DMS79 (cell line): ENCODE data around the gene DENND11.
A peak's percentile ranks its signal among the peaks of the same experiment; 100 is the strongest.

ENCODE experiments used
- DNase-seq: peaks from one replicate; lab custom pipeline; 2025; lab: John Stamatoyannopoulos, UW

The DENND11 gene, protein sequence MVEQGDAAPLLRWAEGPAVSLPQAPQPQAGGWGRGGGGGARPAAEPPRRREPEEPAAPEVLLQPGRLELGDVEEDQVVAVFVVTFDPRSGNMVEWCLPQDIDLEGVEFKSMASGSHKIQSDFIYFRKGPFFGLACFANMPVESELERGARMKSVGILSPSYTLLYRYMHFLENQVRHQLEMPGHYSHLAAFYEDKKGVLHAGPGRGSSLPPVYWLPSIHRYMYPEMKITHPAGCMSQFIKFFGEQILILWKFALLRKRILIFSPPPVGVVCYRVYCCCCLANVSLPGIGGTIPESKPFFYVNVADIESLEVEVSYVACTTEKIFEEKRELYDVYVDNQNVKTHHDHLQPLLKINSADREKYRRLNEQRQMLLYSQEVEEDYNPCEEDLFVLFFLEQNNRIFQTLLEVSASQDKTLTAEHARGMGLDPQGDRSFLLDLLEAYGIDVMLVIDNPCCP

DNA sequence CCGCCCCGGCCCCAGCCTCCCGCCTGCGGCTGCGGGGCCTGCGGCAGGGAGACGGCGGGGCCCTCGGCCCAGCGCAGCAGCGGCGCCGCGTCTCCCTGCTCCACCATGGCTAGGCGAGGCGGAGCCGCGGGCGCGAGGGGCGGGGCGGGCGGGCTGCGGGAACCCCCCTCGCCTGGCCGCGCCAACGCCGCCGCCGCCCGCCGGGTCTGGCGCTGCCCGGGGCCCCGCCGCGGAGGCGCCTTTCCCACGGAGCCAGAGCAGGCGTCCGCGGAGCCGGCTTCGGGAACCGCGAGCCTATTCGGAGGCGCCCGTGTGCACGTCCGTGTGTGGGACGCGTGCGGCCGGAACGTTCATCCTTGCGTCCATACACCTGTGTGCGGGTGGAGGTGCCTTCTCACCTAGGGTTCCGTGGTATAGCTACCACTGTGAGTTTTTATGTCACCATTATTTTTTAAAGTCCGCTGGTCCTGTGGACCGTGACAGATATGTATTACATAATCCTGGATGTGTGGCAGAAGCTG lies at the start of gene DENND11:
DENND11 (minus strand) TSS at position 120 of the 521 bp plus-strand sequence; CDS start at position 107, 13 bp downstream.
- DNase-seq = peak; percentile 2

DNA sequence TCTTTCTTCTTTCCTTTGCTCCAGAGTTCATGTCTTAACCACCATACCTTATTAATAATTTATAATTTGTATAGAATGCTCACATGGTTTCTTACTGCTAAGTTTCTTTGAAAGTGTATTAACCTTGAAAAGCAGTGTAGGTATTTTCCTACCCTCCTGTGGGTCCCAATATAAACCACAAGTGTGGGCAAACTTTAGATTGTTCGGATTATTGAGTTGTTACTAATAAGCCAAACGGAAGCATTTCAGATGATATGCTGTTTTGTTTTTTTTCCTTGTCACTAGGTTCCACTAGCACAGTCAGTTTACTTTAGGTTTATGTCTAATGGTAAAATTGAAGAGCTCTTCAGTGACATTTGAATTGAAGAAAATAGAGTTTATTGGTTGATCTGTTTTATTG lies 46.4 kb upstream of the DENND11 start:
- no peak for DNase-seq

DNA sequence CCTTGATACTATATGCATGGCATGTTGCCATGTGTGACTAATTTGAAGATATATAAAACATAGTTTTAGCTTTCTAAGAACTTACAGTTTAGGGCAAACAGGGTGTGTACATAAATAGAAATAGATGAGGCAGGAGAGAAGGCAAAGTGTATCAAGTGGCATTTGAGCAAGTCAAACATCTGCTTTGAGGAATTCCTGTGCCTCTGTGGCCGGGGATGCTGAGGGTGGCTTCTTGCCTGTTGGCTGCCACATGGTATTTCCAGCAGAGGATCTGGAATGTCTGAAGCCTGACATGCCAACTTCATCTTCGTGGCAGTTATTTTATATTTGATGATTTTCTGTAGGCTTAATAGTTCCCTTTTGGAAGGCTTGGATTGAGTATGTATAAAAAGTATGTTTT lies 42.2 kb upstream of the DENND11 start:
- DNase-seq = no peak

DNA sequence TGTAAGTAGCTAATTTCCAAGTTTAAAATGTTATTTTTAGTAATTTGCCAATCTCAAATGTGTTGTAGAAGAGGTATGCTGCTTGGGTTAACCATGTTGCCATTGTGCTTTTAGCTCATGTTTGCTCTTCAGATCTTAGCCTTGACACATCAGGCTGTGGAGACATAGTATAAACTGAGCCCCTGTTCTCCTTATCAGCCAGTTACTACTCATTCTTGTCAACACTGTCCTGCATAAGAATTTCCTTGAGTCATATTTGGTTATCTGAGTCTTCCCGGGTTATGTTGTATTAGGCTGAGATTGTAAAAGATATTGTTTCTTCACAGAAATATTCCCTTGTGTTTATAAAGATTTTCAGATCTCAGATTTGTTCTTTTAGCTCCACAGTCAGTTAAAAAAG lies 40.3 kb upstream of the DENND11 start:
- no peak for DNase-seq

DNA sequence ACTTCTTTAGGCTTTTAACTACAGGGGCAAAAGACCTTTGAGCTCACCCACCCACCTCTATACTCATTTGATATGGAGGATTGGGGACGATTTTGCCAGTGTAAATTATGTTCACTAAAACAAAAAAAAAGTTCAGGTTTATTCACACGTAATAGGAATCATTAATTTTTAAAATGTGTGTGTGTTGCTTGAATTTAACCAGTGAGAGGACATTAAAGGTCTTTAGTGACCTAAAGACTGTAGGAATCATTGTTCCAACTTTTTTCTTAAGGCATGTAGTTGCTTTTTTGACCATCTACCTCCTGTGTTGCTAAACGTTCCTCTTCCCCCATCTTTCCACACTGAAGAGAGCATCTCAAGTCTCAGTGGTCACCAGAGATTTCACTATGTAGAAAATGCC lies 37.3 kb upstream of the DENND11 start:
- no peak for DNase-seq

DNA sequence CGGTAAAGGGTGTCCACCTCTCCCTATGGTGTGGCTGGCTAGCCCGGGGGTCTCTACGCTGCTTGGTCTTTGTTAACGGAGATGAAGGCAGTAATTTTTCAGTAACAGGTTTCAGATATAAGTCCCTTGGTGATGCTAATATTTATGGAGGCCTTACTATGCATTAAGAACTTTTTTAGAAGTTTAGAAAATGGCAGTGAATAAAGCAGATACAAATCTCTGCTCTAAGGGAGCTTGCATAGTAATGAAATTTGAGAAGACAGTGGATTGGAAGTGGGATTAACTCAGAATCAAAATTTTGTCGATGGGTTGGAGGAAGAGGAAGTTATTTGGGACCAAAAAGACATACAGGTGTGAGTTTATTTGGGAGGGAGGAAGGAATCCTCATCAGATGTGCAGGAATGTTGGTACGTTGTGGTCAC lies 36.6 kb upstream of the DENND11 start:
- DNase-seq = no peak

DNA sequence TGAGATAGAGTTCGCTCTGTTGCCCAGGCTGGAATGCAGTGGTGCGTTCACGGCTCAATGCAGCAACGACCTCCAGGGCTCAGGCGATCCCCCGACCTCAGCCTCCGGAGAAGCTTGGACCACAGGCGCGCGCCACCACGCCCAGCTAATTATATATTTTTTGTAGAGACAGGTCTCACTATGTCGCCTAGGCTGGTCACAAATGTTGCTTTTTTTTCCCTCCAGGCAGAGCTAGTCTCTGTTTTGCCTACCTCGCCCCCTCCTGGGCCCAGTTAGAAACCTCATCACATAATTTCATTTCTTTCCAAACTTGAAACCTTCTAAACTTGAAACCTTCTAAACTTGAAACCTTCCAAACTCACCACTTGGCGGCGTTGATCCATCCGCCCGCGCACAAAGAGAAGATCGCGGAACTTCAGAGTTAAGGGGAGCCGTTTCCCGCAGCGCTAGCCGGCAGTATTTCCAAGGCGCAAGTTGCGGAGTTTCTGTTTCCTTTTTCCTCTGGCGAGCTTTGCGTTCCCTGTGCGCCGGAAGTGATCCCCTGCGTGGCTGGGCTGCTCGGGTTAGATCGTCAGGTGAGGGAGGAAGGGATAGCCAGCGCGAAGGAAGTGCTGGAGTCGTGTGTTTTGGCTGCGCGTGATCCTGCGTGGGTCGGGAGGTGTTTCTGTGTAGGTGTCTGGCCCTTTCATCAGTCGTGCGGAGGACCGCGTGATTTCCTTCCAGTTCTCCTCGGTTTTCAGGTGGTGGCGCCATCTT lies 36.0 kb upstream of the DENND11 start, which contains the start of gene SSBP1:
SSBP1 (plus strand) TSS at position 523 of the 756 bp plus-strand sequence. CDS start 809 bp downstream, outside the sequence.
- peak; percentile 97 for DNase-seq

DNA sequence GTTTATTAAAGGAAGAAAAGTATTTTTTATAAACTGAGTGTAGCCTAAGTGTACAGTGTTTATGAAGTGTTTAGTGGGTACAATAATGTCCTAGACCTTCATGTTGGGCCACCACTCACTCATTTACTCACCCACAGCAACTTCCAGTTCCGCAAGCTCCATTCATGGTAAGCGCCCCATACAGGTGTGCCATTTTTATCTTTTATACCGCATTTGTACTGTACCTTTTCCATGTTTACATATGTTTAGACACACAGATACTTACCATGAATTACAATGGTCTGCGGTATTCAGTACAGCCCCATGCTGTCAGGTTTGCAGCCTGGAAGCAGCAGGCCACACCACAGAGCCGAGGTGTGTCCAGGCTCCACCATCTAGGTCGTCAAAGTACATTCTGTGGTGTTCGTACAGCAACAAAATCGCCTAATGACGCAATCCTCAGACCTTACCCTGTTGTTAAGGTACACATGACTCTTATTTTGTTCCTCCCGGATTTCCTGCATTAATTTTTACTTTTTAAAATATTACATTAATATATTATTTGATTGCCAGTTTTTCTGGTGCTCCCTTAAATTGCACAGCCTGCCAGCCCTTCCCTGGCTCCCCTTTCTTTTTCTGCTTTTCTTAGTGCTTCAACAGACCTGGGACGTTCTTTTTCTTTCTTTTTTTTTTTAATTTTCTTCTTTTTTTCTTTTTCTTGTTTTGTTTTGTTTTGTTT lies 35.3 kb upstream of the DENND11 start:
- DNase-seq = no peak

DNA sequence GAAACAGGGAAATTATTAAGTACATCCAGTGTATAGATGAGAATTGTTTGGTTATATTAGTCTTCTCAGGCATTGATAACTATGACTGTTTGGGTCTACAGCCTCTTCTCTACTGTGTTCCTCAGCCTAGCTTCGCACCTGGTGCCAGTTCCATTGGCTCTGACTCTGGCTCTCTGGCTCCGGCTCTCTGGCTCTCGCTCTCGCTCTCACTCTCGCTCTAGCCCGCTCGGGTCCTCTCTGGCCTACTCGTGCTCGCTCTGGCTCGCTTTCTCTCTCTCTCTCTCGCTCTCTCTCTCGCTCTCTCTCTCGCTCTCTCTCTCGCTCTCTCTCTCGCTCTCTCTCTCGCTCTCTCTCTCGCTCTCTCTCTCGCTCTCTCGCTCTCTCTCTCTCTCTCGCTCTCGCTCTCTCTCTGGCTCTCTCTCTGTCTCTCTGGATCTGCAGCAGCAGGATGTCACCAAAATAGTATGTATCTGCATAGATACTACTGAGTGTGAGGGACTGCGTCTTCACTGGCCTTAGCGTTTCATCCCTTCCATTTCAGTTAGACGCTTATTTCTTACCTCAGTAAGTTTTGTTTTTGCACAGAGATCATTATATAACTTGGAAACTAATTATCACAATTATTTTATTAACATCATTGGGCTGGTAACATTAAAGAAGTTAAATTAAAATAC lies 29.6 kb upstream of the DENND11 start:
- DNase-seq = no peak

DNA sequence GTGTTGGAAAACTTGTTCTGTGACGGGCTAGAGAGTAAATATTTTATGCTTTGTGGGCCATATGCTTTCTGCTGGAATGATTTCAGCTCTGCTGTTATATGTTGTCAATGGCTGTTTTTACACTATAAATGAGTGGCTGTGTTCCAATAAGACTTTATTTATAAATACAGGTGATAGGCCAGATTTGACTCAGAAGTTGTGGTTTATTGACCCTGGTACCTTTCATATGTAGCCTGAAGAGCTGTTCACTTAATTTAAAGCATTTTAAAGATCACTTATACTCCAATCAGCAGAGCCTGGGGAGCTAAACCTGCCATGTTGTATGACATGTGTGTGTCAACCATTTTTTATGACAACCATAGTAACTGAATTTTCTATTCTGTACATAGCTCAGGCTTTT lies 27.1 kb upstream of the DENND11 start:
- no peak for DNase-seq

DNA sequence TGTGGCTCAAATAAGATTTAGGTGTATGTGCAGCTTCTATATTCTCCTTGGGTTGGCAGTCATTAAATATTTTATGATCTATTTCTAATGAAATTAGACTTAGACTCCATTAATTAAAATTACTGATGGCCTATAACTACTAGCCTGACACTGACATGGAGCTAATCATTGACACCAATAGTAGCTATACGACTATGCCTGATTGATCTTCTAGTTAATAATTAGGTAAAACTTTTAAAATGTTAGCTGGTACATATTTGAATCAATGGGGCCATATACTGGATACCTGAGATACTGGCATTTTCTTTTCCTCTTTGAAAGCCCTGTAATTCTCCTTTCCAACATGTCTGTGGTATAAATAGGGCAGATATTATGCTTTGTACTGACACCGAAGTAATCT lies 20.6 kb upstream of the DENND11 start:
- no peak for DNase-seq

DNA sequence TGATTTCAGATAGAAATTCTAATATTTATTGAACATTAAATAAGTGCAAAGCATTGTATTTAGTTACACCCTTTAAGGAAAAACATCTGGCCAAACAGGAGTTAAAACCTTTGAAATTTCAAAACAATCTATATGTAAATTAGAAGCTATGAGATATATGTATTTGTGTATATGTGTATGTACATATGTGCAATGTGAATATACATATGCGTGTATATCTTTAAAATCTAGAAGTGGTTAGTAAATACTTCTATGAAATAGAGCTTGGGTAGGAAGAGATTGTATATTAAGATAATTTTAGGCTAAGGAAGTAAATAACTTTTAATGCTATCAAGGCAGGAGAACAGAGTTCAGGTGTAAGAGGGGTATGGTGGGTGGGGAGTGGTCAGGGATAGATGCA lies 15.5 kb upstream of the DENND11 start:
- DNase-seq = no peak

DNA sequence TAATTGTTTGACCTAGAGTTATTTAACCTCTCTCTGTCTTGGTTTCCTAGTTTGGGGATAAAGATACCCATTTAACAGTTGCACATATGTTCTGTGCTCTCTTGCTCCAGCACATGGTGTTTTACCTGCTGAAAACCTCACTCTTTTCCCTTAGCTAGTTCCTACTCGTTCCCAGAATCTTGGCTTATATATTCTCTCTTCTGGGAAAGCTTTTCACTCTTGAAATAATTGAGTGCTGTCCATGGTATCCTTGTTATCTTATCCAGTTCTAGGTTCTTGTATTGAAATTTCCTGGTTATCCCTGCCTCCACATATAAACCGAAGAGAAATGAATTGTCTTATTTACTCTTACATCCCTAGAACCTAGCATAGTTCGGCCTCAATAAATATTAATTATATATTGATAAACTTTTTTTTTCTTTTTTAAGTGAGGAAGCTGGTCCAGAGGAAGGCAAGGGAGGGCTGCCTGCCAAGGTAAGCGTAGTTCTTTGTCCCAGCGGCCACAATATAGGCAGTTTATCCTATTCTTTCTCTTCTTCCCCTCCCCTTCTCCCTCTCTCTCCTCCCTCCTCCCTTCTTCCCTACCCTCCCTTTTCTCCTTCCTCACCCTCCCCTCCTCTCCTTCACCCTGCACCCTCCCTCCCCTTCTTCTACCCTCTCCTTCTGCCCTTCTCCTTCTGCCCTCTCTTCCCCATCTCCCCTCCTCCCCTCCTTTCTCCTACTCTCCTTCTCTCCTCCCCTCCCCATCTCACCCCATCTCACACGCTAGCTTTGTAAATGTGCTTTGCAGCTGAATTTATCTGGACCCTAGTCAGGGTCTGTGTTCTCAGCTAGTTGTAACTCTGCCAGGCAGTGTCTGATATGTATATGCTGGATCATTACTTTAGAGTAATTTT lies 14.1 kb upstream of the DENND11 start:
- no peak for DNase-seq

DNA sequence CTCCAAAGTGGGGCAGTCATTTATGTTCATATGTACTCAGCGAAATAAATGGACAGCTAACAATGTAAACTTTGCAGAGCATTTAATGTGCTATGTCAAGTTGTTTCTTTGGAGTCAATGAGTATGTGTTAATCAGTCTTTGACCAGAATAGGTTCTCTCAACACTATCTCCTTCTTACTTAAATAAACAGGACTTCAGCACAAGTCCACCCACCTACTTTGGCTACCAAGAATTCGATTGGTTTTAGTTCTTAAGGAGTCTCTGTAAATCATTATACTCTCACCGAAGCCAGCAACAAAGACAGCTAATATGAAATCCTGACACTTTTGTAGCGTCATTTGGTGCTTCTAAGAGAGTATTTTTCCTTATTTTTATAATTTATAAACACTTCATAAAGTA lies 13.1 kb upstream of the DENND11 start:
- no peak for DNase-seq

DNA sequence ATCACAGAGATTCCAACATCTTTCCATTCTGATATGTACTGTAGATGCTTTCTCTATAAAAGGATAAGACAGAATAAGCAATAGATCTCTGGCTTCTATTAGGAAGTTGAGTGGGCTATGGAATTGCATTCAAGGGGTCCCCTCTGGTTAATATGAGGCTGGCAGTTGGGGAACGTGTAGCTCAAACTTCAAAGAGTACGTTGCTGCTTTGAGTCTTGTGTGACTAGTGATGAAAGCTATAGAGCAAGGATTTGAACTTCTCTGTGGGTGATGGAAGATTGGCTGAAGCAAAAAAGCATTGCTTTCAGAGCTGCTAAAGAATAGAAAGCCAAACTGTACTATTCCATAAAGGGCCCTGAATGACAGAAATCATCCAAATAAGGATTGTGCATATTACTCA lies 12.6 kb upstream of the DENND11 start:
- no peak for DNase-seq

DNA sequence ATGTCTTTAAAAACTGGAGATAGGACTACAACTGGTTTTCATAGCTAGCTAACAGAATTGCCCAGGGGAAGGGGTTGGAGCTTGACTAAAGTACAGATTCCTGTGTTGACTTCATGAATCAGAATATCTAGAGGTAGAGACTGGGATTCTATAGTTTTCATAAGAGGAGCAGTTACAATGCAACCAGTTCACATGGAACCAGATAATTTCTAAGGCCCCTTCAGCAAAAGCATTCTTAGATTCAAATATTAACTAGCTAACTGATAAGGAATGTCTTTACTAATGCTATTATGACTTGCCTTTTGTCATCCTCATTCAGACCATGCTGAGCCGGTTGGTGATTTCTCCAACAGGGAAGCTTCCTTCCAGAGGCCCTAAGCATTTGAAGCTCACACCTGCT lies 11.9 kb upstream of the DENND11 start:
- no peak for DNase-seq

DNA sequence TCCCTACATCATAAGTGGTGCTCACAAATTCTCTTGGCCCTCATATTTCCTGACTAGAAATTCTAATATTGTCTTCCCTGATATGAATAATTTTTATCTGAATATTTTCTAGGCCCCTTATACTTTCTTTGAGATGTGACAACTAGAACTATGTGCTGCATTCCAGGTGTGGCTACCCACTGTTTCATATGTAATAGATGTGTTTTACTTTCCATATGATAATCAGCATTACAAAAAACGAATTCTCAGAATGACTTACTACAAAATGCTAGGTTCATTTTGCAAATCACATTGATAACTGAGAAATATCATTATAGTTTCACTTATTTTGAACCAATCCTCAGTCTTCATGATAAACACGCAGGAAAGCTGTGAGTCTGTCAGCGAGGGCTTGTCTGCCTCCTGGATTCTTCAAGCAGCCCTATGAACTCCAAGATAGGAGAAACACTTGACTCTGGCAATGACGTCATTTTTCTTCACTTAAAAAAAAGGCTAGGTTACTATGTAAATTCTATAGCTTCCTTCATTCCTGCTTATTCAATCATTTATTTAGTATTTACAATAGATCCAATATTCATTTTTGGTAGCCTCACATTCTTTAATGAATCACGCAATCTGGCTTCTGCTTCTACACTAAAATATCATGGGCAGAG lies 10.8 kb upstream of the DENND11 start:
- no peak for DNase-seq

DNA sequence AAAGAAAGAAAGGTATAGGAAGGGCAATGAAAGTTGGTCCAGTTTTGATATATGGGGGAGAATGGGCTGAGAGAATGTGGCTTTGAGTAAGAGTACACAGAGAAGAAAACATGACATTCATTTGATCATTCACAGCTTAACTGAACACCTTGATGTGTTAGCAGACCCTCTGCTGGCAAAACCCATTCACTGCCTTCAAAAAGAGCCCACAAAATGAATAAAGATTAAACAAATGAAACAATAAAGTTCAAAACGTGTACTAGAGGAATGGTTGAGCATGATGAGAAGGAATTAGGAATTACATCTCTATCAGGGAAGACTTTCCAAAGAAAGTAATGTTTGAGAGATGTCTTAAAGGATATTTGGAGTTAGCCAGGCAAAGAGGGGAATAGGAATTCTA lies 8.3 kb upstream of the DENND11 start:
- DNase-seq = no peak

DNA sequence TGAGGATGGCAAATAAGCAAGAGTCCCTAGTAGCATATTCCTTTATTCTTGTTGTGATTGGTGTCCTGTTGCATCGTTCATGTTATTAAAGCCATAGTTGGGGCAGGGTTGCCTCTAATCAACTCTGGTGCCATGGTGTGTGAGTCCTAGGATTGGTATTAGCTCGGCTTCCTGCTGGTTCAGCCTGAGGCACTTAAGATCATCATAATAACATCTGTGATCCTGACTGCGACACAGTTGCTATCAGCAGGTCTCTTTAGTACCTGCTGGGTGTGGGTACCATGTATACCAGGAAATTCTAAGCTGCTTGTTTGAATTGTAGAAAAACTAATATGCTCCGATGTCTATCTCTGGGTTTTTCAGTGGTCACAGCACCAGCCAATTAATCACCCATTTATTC lies 7.8 kb upstream of the DENND11 start:
- no peak for DNase-seq

DNA sequence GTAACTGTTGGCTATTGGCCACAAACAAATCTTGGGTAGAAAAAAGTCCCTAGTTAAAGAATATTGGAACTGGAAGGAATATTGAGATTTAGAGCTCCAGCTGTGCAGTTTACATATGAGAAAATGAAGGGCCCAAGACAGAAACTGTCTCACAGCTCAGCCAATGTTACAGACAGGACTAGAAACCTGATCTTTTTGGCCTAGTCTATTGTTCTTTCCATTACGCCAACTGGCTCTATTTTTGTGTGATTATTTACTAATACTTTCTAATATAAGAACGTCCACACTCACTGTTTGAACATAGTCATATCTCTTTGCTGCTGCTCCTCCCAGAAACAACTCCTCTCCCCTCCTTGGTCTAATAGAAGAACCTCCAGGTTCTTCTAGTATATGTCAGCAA lies 7.4 kb upstream of the DENND11 start:
- DNase-seq = no peak
